NCI-H2227 treated with DMSO at 0.1 percent for 48 hours (cell line): ENCODE data around the gene OR4C12.
"Not testable (repeated sequence)": the region's sequence is repeated elsewhere in the genome, so short reads cannot be mapped to it uniquely, and the experiment has no call there.

Source experiments
- DNase-seq: peaks from one replicate; lab custom pipeline; 2025; lab: John Stamatoyannopoulos, UW

Gene OR4C12

GRCh38 chr11:49982435-49982834 is at the start of gene OR4C12:
OR4C12 (minus strand) TSS chr11:49982535; CDS start chr11:49982501, 34 bp downstream.
- DNase-seq: not testable (repeated sequence)

DNA sequence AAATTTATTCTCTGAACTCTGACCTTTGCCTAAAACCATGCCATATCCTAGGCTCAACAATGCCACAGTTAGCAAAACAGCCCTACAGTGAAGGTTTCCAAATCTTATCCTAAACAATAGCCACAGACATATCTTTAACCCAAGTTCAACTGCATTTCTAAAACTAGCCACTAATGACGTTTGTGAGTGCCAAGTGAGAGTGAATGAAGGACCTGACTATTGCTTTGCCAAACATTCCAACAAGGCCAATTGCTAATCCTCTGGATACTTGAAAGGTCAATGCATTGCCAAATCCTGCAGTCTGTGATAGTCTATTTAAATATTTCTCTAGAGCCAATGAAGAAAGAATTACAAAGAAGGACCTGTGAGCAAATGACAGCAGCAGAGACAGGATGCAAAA is 47.9 kb upstream of the OR4C12 start:
- no peak for DNase-seq

DNA sequence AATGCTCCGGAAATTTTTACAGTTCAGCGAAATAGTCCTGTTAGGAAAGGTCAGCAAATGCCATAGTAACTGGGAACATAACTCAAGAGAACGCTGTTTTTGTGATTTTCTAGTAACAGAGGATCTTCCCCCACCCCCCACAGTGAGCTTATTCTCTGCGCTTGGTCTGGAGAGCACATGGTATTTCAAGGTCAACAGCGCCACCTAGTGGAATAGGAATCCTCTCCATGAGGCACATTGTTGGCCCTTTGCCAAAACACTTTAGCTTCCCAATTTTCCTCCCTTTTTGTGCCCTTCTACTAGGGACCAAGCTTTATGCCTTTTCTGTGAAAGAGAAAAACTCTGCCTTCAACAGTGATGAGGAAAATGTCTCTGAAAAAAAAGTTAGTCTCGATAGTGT is 13.2 kb upstream of the OR4C12 start:
- DNase-seq: no peak

- DNase-seq: not testable (repeated sequence)
Measured at GRCh38 chr11:49973439-49973838, 8.9 kb downstream of the OR4C12 start.

GRCh38 chr11:49952091-49952490 is 30.2 kb downstream of the OR4C12 start, which contains the start of gene OR4C13:
OR4C13 (plus strand) TSS chr11:49952391; CDS start chr11:49952423, 32 bp downstream.
- DNase-seq: no peak

DNA sequence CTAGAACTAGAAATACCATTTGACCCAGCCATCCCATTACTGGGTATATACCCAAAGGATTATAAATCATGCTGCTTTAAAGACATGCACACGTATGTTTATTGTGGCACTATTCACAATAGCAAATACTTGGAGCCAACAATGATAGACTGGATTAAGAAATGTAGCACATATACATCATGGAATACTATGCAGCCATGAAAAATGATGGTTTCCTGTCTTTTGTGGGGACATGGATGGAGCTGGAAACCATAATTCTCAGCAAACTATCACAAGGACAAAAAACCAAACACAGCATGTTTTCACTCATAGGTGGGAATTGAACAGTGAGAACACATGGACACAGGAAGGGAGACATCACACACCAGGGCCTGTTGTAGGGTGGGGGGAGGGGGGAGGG is 33.6 kb downstream of the OR4C12 start:
- not testable (repeated sequence) for DNase-seq
